Measurements from ENCODE around the gene ME3. TPM values are rescaled to one million over a fixed set of nuclear protein-coding genes. Genes with fewer than 3 reads are reported as not detected.

Gene ME3
- total RNA-seq, 1 donor from 2014 or later, result 12.2 TPM

DNA sequence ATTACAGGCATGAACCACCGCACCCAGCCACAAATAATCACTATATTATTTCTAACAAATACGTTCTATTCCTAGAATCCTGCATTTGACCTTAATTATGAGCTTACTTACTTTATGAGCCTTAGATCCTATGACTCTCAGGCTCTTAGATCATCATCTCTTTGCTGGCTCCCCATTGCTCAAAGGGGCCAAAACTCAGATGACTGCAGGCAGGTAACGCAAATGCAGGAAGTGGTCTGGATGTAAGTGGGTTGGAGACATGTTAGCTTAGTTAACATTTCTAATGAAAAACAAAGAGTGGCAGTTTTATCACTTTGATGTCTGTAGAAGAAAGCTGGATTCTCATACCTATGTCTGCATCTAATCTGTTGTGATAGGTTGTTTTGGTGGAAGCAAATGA lies 274.3 kb downstream of the ME3 start:
- Mint-ChIP-seq H3K4me1 (peaks cover 2% of the 10 kb centered on the region), H3K4me3 (no peak overlapping the region), H3K9me3 (no peaks in the 10 kb centered on the region), H3K27ac (no peak overlapping the region), H3K36me3 (ENCODE audit: low read depth) (no peaks in the 10 kb centered on the region), H3K27me3 (no peaks in the 10 kb centered on the region)
- intact Hi-C loops (cut with micrococcal nuclease), result no loop called here
- no peak for DNase-seq

DNA sequence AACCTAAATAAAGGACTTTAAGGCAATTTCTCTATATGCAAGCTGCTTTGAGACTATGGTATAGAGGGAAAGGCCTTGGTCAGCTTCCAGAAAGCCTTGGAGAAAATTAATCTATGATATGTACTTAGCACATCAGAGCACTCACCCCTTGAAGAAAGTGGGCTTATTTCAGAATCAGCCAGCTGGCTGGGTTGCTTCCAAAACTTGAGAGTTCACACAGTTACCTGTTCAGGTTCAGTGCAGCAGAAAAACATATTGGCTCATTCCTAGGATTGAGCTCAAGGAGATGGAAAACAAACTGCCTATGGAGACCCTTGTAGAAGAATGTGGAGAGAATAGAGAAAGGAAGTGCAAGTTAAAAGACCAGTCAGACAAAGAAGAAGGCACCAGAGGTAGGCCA lies 275.1 kb downstream of the ME3 start:
- Mint-ChIP-seq H3K9me3 (peaks cover 4% of the 10 kb centered on the region), H3K4me3 (no peak overlapping the region), H3K4me1 (peaks cover 2% of the 10 kb centered on the region), H3K27me3 (no peaks in the 10 kb centered on the region), H3K36me3 (ENCODE audit: low read depth) (no peaks in the 10 kb centered on the region), H3K27ac (no peak overlapping the region)
- intact Hi-C loops (cut with micrococcal nuclease), result no loop called here
- DNase-seq, result no peak

DNA sequence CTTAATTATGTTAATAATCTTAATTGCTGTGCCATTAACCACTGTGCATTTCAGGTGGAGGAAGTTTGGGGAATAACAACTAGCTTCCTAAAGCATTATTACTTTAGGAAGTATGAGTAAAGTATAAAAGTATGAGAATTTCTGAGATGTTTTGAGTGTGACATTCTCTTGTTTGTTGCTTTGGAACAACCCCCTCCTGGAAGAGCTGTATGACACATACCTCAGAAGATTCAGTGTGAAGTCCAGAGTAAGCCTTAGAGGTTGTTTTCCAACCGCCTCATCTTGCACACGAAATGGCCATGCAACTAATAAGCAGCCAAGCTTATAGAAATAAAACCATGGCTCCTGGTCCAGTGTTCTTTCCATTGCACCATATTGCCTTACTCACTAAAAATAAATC lies 276.0 kb downstream of the ME3 start:
- H3K27me3 Mint-ChIP-seq, result no peaks in the 10 kb centered on the region
- intact Hi-C loops (cut with micrococcal nuclease), result no loop called here
- H3K4me3 Mint-ChIP-seq, result no peak overlapping the region
- H3K4me1 Mint-ChIP-seq, result peaks cover 2% of the 10 kb centered on the region
- peaks cover 4% of the 10 kb centered on the region for H3K9me3 Mint-ChIP-seq
- H3K36me3 Mint-ChIP-seq (ENCODE audit: low read depth), result no peaks in the 10 kb centered on the region
- no peak for DNase-seq
- no peak overlapping the region for H3K27ac Mint-ChIP-seq

DNA sequence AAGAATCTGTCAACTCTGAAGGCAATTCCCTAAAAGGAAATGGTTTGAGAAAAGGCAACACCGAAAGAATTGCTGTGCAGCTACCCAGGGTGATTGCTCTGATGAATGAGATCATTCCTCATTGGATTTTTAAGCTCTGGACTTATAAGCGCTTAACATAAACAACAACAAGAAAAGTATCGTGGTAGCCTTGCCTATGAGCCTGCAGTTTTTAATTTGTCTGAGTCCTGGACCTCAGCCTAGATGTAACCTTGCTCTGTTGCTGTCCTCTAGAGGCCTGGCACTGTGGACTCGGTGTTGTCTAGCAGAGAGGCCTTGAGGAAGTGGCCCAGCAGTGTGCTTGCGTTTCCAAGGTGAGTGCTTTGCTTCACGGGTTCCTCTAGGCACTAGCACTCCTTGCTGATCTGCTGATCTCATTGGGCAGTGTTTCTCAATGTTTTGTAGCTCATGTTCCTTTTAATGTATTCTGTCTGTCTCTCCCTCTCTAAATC lies 277.3 kb downstream of the ME3 start:
- no peak overlapping the region for H3K4me3 Mint-ChIP-seq
- no peaks in the 10 kb centered on the region for H3K27me3 Mint-ChIP-seq
- intact Hi-C loops (cut with micrococcal nuclease), result no loop called here
- no peak overlapping the region for H3K27ac Mint-ChIP-seq
- peaks cover 4% of the 10 kb centered on the region for H3K9me3 Mint-ChIP-seq
- H3K4me1 Mint-ChIP-seq, result peaks cover 2% of the 10 kb centered on the region
- no peaks in the 10 kb centered on the region for H3K36me3 Mint-ChIP-seq (ENCODE audit: low read depth)
- no peak for DNase-seq

Other genes with a start within 250 kb of the ME3 start
- gene PRSS23, start 127.9 kb upstream of the ME3 start, total RNA-seq, result 37.8 and 43.9 TPM in 2 replicates

Data from activated CD4-positive, alpha-beta T cell treated with anti-CD3 and anti-CD28 coated beads, Interleukin-2, amount 10 ng/mL, durations not matched to agents 24 days and 14 days (primary cell).